Endothelial cell (in vitro differentiated cells): ENCODE data around the gene CCNA1. TPM values are rescaled to one million over a fixed set of nuclear protein-coding genes. Genes with fewer than 3 reads are reported as not detected.

Source experiments
- DNase-seq: peaks from one replicate; pipeline ENCODE4 v3.0.0; 2021; ENCODE audit warnings: low spot score
- H3K27ac Mint-ChIP-seq: one replicate; pipeline ENCODE4 v1.8.0; 2021; ENCODE audit warnings: mixed read lengths, inconsistent platforms; ENCODE audit not compliant: unreplicated experiment
- H3K27me3 Mint-ChIP-seq: one replicate; pipeline ENCODE4 v1.8.0; 2021; ENCODE audit warnings: mild to moderate bottlenecking, moderate library complexity, mixed read lengths, inconsistent platforms; ENCODE audit not compliant: unreplicated experiment
- H3K36me3 Mint-ChIP-seq: one replicate; pipeline ENCODE4 v1.8.0; 2021; ENCODE audit warnings: mild to moderate bottlenecking, low read depth, mixed read lengths, inconsistent platforms; ENCODE audit not compliant: unreplicated experiment
- H3K4me1 Mint-ChIP-seq: one replicate; pipeline ENCODE4 v1.8.0; 2021; ENCODE audit warnings: mild to moderate bottlenecking, mixed read lengths, inconsistent platforms; ENCODE audit not compliant: unreplicated experiment
- H3K4me3 Mint-ChIP-seq: one replicate; pipeline ENCODE4 v1.8.0; 2021; ENCODE audit warnings: mild to moderate bottlenecking, mixed read lengths, inconsistent platforms; ENCODE audit not compliant: unreplicated experiment
- H3K9me3 Mint-ChIP-seq: one replicate; pipeline ENCODE4 v1.8.0; 2021; ENCODE audit warnings: mixed read lengths, inconsistent platforms; ENCODE audit not compliant: unreplicated experiment
- CTCF ChIP-seq: fragments of 200-600 bp; sonication (generic); IDR thresholded peaks from one replicate; pipeline ENCODE4 v1.5.0; 2021; ENCODE audit warnings: antibody characterized with exemption; ENCODE audit not compliant: unreplicated experiment
- total RNA-seq: library from RNA; stranded (reverse); fragmentation: NEBNext Ultra II Directional; extraction: Animal tissue kit (Norgen Biotek cat#: 25700); gene quantifications from one replicate; pipeline ENCODE4 v1.2.1, GENCODE V29; 2021; ENCODE audit not compliant: unreplicated experiment

The CCNA1 gene
- total RNA-seq, 1 donor from 2014 or later = not detected

- Mint-ChIP-seq H3K4me3 (no peak overlapping the region), H3K9me3 (no peaks in the 10 kb centered on the region), H3K4me1 (no peaks in the 10 kb centered on the region), H3K27ac (no peak overlapping the region), H3K27me3 (no peaks in the 10 kb centered on the region), H3K36me3 (no peaks in the 10 kb centered on the region)
- TF ChIP-seq CTCF = no peak
- DNase-seq = no peak
These were observed 29.2 kb downstream of the CCNA1 start for GRCh38 chr13:36461506-36461905.

DNA sequence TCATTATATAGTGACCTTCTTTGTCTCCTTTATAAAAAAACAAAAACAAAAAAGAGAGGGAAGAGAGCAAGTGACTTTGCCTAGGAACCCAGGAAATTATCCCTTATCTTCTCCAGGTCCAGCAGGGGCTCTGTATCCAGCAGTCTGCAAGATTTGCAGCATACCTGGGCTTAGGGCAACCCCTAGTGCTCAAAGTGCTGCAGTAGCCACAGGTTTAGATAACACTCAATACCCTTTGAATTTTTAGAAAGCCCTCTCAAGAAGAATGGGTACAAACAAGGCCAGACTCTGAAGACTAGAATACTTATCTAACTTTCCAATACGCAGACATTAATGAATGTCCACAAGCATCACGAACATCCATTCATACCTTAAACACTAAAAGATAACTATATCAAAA, 43.2 kb downstream of the CCNA1 start:
- Mint-ChIP-seq H3K4me1 (no peaks in the 10 kb centered on the region), H3K36me3 (no peaks in the 10 kb centered on the region)
- no peak for TF ChIP-seq CTCF

DNA sequence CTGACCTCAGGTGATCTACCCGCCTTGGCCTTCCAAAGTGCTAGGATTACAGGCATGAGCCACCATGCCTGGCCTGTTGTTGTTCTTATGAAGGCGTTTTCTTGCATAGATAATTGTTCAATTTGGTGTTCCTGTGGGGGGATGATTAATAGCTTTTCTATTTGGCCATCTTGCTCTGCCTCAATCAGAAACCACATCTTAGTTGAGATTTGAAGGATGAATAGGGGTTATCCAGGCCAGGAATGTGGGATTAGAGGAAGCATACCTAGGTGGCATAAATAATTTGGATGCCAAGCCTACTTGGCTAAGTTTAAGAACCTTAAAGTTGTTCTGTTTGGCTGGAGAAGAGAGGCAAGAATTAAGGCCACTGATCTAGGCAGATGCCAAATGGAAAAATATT, 44.4 kb downstream of the CCNA1 start:
- H3K36me3 Mint-ChIP-seq = peaks cover 6% of the 10 kb centered on the region
- no peak overlapping the region for H3K27ac Mint-ChIP-seq
- H3K27me3 Mint-ChIP-seq = peaks cover 2% of the 10 kb centered on the region
- DNase-seq = no peak
- no peak overlapping the region for H3K4me3 Mint-ChIP-seq
- H3K4me1 Mint-ChIP-seq = no peaks in the 10 kb centered on the region
- peaks cover 15% of the 10 kb centered on the region for H3K9me3 Mint-ChIP-seq
- no peak for TF ChIP-seq CTCF

More for the DNA sequence above, 43.2 kb downstream of the CCNA1 start:
- Mint-ChIP-seq H3K9me3 (peaks cover 8% of the 10 kb centered on the region), H3K4me3 (no peak overlapping the region), H3K27ac (no peak overlapping the region), H3K27me3 (no peaks in the 10 kb centered on the region)
- no peak for DNase-seq

DNA sequence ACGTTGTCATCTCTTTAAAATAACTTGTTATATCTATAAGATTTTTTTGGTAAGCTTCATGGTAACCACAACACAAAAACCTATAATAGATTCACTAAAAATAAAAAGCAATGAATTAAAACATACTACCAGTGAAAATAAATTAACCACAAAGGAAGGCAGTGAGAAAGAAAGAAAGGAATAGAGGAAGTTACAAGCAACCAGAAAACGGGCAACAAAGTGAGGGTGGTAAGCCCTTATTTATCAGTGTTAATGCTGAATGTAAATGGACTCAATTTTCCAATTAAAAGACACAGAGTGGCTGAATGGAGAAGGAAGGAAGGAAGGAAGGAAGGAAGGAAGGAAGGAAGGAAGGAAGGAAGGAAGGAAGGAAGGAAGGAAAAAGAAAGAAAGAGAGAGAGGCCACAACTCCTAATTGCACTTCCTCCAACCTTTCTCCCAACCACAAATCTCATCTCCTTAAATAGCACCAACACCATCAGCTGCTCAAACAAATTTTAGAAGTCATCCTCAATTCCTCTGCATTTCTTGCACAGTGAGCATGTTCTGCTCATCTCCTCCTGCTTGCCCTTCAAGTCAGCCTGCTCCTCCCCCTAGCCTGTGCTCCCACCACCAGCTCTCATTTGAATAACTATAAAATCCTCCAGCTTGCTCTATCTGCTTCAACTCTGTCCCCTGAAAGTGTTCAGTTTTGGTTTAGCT, 48.6 kb downstream of the CCNA1 start:
- H3K4me1 Mint-ChIP-seq = no peaks in the 10 kb centered on the region
- DNase-seq = no peak
- H3K27me3 Mint-ChIP-seq = peaks cover 2% of the 10 kb centered on the region
- TF ChIP-seq CTCF = no peak
- H3K36me3 Mint-ChIP-seq = peaks cover 6% of the 10 kb centered on the region
- H3K9me3 Mint-ChIP-seq = peaks cover 7% of the 10 kb centered on the region
- no peak overlapping the region for H3K27ac Mint-ChIP-seq
- no peak overlapping the region for H3K4me3 Mint-ChIP-seq

DNA sequence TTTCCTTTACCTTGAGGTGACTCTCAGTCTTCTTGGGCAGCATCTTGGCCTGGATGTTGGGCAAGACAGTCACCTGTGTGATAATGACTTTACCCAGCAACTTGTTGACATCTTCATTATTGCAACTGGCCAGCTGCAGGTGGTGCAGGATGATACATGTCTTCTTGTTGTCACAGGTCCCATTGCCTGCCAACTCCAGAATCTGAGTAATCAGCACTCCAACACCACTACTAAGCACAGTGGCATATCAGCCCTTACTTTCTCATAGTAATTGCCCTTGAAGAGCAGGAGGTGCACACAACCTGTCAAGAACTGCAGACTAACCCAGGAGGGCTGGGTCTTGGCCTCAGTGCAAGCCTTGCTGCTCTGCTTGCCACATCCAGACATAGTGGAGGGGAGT, 57.8 kb downstream of the CCNA1 start:
- Mint-ChIP-seq H3K27ac (no peak overlapping the region), H3K4me1 (peaks cover 3% of the 10 kb centered on the region), H3K9me3 (no peaks in the 10 kb centered on the region), H3K4me3 (no peak overlapping the region), H3K27me3 (no peaks in the 10 kb centered on the region), H3K36me3 (no peaks in the 10 kb centered on the region)
- no peak for TF ChIP-seq CTCF
- no peak for DNase-seq

Other genes with a start within 250 kb of the CCNA1 start
- not detected for gene SOHLH2, start 217.9 kb upstream of the CCNA1 start, total RNA-seq
- gene CCDC169, start 134.7 kb upstream of the CCNA1 start, total RNA-seq = 3.1 TPM
- 32.6 TPM for gene SPART, start 86.1 kb upstream of the CCNA1 start, total RNA-seq
- 0.08 TPM for gene SERTM1, start 241.5 kb downstream of the CCNA1 start, total RNA-seq